Epithelial cell of esophagus (primary cell): ENCODE results near the gene FUT7.

Experiments used
- DNase-seq: peaks from one replicate; pipeline ENCODE4 v3.0.0; 2010; ENCODE audit warnings: low read depth
- H3K4me3 ChIP-seq: 2 replicates; pipeline ENCODE4 v1.5.1; 2011; ENCODE audit warnings: mild to moderate bottlenecking, low read length, control low read depth
- CTCF ChIP-seq: IDR thresholded peaks from 2 replicates; pipeline ENCODE4 v1.5.1; 2011; ENCODE audit warnings: low read depth, mild to moderate bottlenecking, low read length, control low read depth, inconsistent platforms; ENCODE audit not compliant: insufficient read depth; ENCODE audit errors: missing control alignments

Gene FUT7

GRCh38 chr9:136984464-136985026, 47.3 kb downstream of the FUT7 start:
- no peak overlapping the region for H3K4me3 ChIP-seq
- DNase-seq: no peak
- no peak for TF ChIP-seq CTCF

GRCh38 chr9:136983656-136984314, 48.1 kb downstream of the FUT7 start:
- no peak for TF ChIP-seq CTCF
- no peak overlapping the region for H3K4me3 ChIP-seq
- DNase-seq: no peak

GRCh38 chr9:136983167-136983566, 48.7 kb downstream of the FUT7 start:
- TF ChIP-seq CTCF: no peak
- no peak overlapping the region for H3K4me3 ChIP-seq
- no peak for DNase-seq

- no peak for TF ChIP-seq CTCF
- no peak for DNase-seq
- no peak within 1 kb of the TSS for H3K4me3 ChIP-seq
Observed at GRCh38 chr9:136982232-136983051, 49.4 kb downstream of the FUT7 start, which contains the start of gene LCNL1. Gene LCNL1 (plus strand): TSS chr9:136982993. CDS start chr9:136983587, 594 bp downstream.

- no peak for DNase-seq
- TF ChIP-seq CTCF: no peak
- H3K4me3 ChIP-seq: no peak overlapping the region
Observed at GRCh38 chr9:136981588-136982231, 50.2 kb downstream of the FUT7 start.

GRCh38 chr9:136980669-136981478, 51.0 kb downstream of the FUT7 start:
- DNase-seq: no peak
- TF ChIP-seq CTCF: no peak
- H3K4me3 ChIP-seq: no peak overlapping the region
